WTC11 (cell line): ENCODE measurements around the gene TLK1. TPM values are rescaled to one million over a fixed set of nuclear protein-coding genes. Genes with fewer than 3 reads are reported as not detected.
A peak's percentile ranks its signal among the peaks of the same experiment; 100 is the strongest.
"Not testable (repeated sequence)": the region's sequence is repeated elsewhere in the genome, so short reads cannot be mapped to it uniquely, and the experiment has no call there.

Experiments
- ATAC-seq: fragments of 200-7000 bp; cut with Tn5 transposase; 2 replicates; pipeline ENCODE4 v1.10.0; 2021; ENCODE audit warnings: mild to moderate bottlenecking, moderate library complexity
- CTCF ChIA-PET: fragments of 300-600 bp; sonication (Branson Sonifier 250); formaldehyde crosslinking; loops from one replicate; lab custom pipeline; 2021; ENCODE audit warnings: antibody characterized with exemption; lab: Charles Lee
- POLR2A ChIA-PET: fragments of 350-600 bp; sonication (Branson Sonifier 250); formaldehyde crosslinking; loops from one replicate; lab custom pipeline; 2021; ENCODE audit warnings: antibody characterized with exemption; lab: Charles Lee
- DNase-seq: peaks from one replicate; pipeline ENCODE4 v3.0.0; 2021; ENCODE audit warnings: low spot score
- H3K27ac Mint-ChIP-seq: 2 replicates; pipeline ENCODE4 v1.8.0; 2021; ENCODE audit warnings: mixed read lengths
- H3K27me3 Mint-ChIP-seq: 2 replicates; pipeline ENCODE4 v1.8.0; 2021; ENCODE audit warnings: low read depth, mild to moderate bottlenecking, moderate library complexity, mixed read lengths
- H3K36me3 Mint-ChIP-seq: 2 replicates; pipeline ENCODE4 v1.8.0; 2021; ENCODE audit warnings: mixed read lengths
- H3K4me1 Mint-ChIP-seq: 2 replicates; pipeline ENCODE4 v1.8.0; 2022; ENCODE audit warnings: mixed read lengths
- H3K4me3 Mint-ChIP-seq: 2 replicates; pipeline ENCODE4 v1.8.0; 2021; ENCODE audit warnings: mild to moderate bottlenecking, moderate library complexity, mixed read lengths
- H3K9me3 Mint-ChIP-seq: 2 replicates; pipeline ENCODE4 v1.8.0; 2021; ENCODE audit warnings: mixed read lengths
- CREB1 ChIP-seq: sonication (generic); formaldehyde crosslinking; IDR thresholded peaks from 2 replicates; pipeline ENCODE4 v1.8.0; 2023; ENCODE audit warnings: mild to moderate bottlenecking, missing genetic modification reagents
- E2F5 ChIP-seq: sonication (generic); formaldehyde crosslinking; IDR thresholded peaks from 2 replicates; pipeline ENCODE4 v1.8.1; 2022; ENCODE audit warnings: mild to moderate bottlenecking, moderate library complexity, missing genetic modification reagents
- ELF4 ChIP-seq: sonication (generic); formaldehyde crosslinking; IDR thresholded peaks from 2 replicates; pipeline ENCODE4 v1.8.1; 2022; ENCODE audit warnings: low read depth, mild to moderate bottlenecking, moderate library complexity, missing genetic modification reagents
- ESRRA ChIP-seq: sonication (generic); formaldehyde crosslinking; IDR thresholded peaks from 2 replicates; pipeline ENCODE4 v1.8.1; 2022; ENCODE audit warnings: mild to moderate bottlenecking, missing genetic modification reagents, borderline replicate concordance
- JUN ChIP-seq: sonication (generic); formaldehyde crosslinking; IDR thresholded peaks from 2 replicates; pipeline ENCODE4 v1.8.0; 2023; ENCODE audit warnings: mild to moderate bottlenecking, missing genetic modification reagents
- MXD4 ChIP-seq: fragments of 250-450 bp; sonication (Bioruptor Pico); IDR thresholded peaks from 2 replicates; pipeline ENCODE4 v1.8.0; 2021; ENCODE audit warnings: mild to moderate bottlenecking, moderate library complexity, borderline replicate concordance
- NFATC4 ChIP-seq: fragments of 250-450 bp; sonication (Bioruptor Pico); IDR thresholded peaks from 2 replicates; pipeline ENCODE4 v1.9.0; 2021; ENCODE audit warnings: mild to moderate bottlenecking
- NFE2L1 ChIP-seq: sonication (generic); formaldehyde crosslinking; IDR thresholded peaks from 2 replicates; pipeline ENCODE4 v1.8.1; 2023; ENCODE audit warnings: missing genetic modification reagents
- OVOL2 ChIP-seq: fragments of 250-450 bp; sonication (Bioruptor Pico); IDR thresholded peaks from 2 replicates; pipeline ENCODE4 v1.9.0; 2021; ENCODE audit warnings: mild to moderate bottlenecking, borderline replicate concordance
- SMAD3 ChIP-seq: sonication (generic); formaldehyde crosslinking; IDR thresholded peaks from 2 replicates; pipeline ENCODE4 v1.8.0; 2022; ENCODE audit warnings: missing genetic modification reagents, mild to moderate bottlenecking, borderline replicate concordance
- SP1 ChIP-seq: sonication (generic); formaldehyde crosslinking; conservative IDR thresholded peaks from 2 replicates; pipeline ENCODE4 v1.8.1; 2022; ENCODE audit warnings: missing genetic modification reagents
- STAT6 ChIP-seq: sonication (generic); formaldehyde crosslinking; conservative IDR thresholded peaks from 2 replicates; pipeline ENCODE4 v1.8.1; 2023; ENCODE audit warnings: mild to moderate bottlenecking, low read depth, missing genetic modification reagents, moderate library complexity
- ZBTB43 ChIP-seq: sonication (generic); formaldehyde crosslinking; IDR thresholded peaks from 2 replicates; pipeline ENCODE4 v1.8.1; 2023; ENCODE audit warnings: mild to moderate bottlenecking, missing genetic modification reagents
- ZNF121 ChIP-seq: sonication (generic); formaldehyde crosslinking; IDR thresholded peaks from 2 replicates; pipeline ENCODE4 v1.8.0; 2023; ENCODE audit warnings: missing genetic modification reagents
- ZNF138 ChIP-seq: sonication (generic); formaldehyde crosslinking; conservative IDR thresholded peaks from 2 replicates; pipeline ENCODE4 v1.8.1; 2022; ENCODE audit warnings: mild to moderate bottlenecking, moderate library complexity, missing genetic modification reagents
- ZNF232 ChIP-seq: sonication (generic); formaldehyde crosslinking; IDR thresholded peaks from 2 replicates; pipeline ENCODE4 v1.8.0; 2022; ENCODE audit warnings: mild to moderate bottlenecking, missing genetic modification reagents
- ZNF263 ChIP-seq: sonication (generic); formaldehyde crosslinking; IDR thresholded peaks from 2 replicates; pipeline ENCODE4 v1.8.1; 2022; ENCODE audit warnings: low read depth, mild to moderate bottlenecking, moderate library complexity, missing genetic modification reagents
- ZNF423 ChIP-seq: fragments of 250-450 bp; sonication (Bioruptor Pico); IDR thresholded peaks from 2 replicates; pipeline ENCODE4 v2.1.2; 2022; ENCODE audit warnings: mild to moderate bottlenecking, moderate library complexity
- ZNF512 ChIP-seq: sonication (generic); formaldehyde crosslinking; IDR thresholded peaks from 2 replicates; pipeline ENCODE4 v1.8.1; 2022; ENCODE audit warnings: missing genetic modification reagents, borderline replicate concordance
- total RNA-seq: library from RNA; stranded (reverse); gene quantifications from 3 replicates; pipeline ENCODE4 v1.2.3, GENCODE V29; 2021

Gene TLK1
- total RNA-seq, 1 experiment from 2014 or later: 91.1 TPM

- TF ChIP-seq ZNF512 (CRISPR knock-in tag) (no peak), JUN (CRISPR knock-in tag) (no peak), ZBTB43 (CRISPR knock-in tag) (no peak), SMAD3 (CRISPR knock-in tag) (no peak), ZNF138 (CRISPR knock-in tag) (no peak), ESRRA (CRISPR knock-in tag) (no peak), STAT6 (no peak), CREB1 (CRISPR knock-in tag) (no peak), OVOL2 (CRISPR knock-in tag) (no peak), NFE2L1 (no peak), ZNF232 (CRISPR knock-in tag) (no peak), ELF4 (no peak), ZNF423 (CRISPR knock-in tag) (no peak)
Observed at GRCh38 chr2:171081649-171082111, 79.0 kb downstream of the TLK1 start (continued).

GRCh38 chr2:171080607-171081006 lies 80.1 kb downstream of the TLK1 start:
- H3K4me3 Mint-ChIP-seq: no peak overlapping the region
- H3K27ac Mint-ChIP-seq: no peak overlapping the region
- DNase-seq: no peak
- H3K36me3 Mint-ChIP-seq: peaks cover 24% of the 10 kb centered on the region
- H3K4me1 Mint-ChIP-seq: peaks cover 23% of the 10 kb centered on the region
- ChIA-PET CTCF (no interaction called here), POLR2A (no interaction called here)
- H3K9me3 Mint-ChIP-seq: 0 out of 2 replicates have a peak, but pooled peaks cover 5% of the 10 kb centered on the region
- TF ChIP-seq ZNF121: peak; percentile 92
- no peak for TF ChIP-seq E2F5 (CRISPR knock-in tag)
- no peaks in the 10 kb centered on the region for H3K27me3 Mint-ChIP-seq
- no peak for ATAC-seq

- Mint-ChIP-seq H3K27ac (0 out of 2 replicates have a peak overlapping the region, but pooled peaks have one; percentile 54), H3K36me3 (peaks cover 37% of the 10 kb centered on the region)
- CTCF ChIA-PET: interaction anchor here (1.7 kb wide), 1 partner anchor 10 kb away, joined by 6 read pairs; no protein-coding TSS in a partner anchor
- ATAC-seq, H3K4me1 Mint-ChIP-seq, DNase-seq, POLR2A ChIA-PET, H3K9me3 Mint-ChIP-seq, H3K4me3 Mint-ChIP-seq, H3K27me3 Mint-ChIP-seq: not testable (repeated sequence)
Observed at GRCh38 chr2:171076422-171076821, 84.3 kb downstream of the TLK1 start.

GRCh38 chr2:171072164-171072563 lies 88.5 kb downstream of the TLK1 start:
- CTCF ChIA-PET: no interaction called here
- Mint-ChIP-seq H3K9me3 (peaks cover 4% of the 10 kb centered on the region; the same call in 1 of the 2 replicates), H3K36me3 (peaks cover 45% of the 10 kb centered on the region)

More at GRCh38 chr2:171072164-171072563, 88.5 kb downstream of the TLK1 start:
- no peak for TF ChIP-seq ZNF263 (CRISPR knock-in tag)
- TF ChIP-seq NFATC4 (CRISPR knock-in tag): no peak
- no peak for TF ChIP-seq MXD4 (CRISPR knock-in tag)
- no peak for TF ChIP-seq SP1 (CRISPR knock-in tag)
- ATAC-seq (no peak), DNase-seq (no peak)
- H3K27ac Mint-ChIP-seq: no peak overlapping the region
- POLR2A ChIA-PET: interaction anchor here (0.6 kb wide), 1 partner anchor 134 kb away, joined by 4 read pairs; no protein-coding TSS in a partner anchor
- H3K27me3 Mint-ChIP-seq: no peaks in the 10 kb centered on the region
- no peak overlapping the region for H3K4me3 Mint-ChIP-seq
- no peaks in the 10 kb centered on the region for H3K4me1 Mint-ChIP-seq
